ENCODE results near the gene LIMA1.
A peak's percentile ranks its signal among the peaks of the same experiment; 100 is the strongest.
"Not testable (repeated sequence)": the region's sequence is repeated elsewhere in the genome, so short reads cannot be mapped to it uniquely, and the experiment has no call there.

The LIMA1 gene

DNA sequence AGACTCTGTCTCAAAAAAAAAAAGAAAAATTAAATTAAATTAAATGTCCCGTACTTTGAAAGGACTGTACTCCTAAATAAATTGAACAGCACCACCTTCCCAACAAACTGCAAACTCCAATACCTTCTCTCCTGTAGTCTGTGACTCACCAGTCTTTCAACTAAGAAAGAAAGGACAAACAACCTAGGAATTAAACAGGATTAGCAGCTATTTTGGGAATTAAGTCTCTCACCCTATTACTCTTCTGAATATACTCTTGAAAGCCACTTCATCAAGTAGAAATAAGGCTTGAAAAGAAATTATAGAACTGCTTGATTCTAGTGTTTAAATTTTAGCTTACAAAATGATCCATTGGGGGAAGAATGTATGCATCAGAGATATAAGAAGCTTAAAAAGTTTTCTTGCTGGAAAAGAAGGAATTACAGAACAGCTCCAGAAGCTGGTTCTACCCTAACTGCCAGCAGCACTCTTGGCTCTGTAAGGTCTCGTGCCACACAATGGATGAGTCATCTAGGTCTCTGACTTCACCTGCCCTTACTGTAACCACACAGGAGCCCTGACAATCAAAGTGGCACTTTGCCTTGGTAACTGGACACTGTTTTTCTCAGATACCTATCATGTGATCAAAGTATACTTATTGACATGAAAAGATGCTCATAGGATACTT lies 59.2 kb downstream of the LIMA1 start:
- DNase-seq (ENCODE audit: low read depth) = peak; percentile 77
- TF ChIP-seq, protein P1, sequence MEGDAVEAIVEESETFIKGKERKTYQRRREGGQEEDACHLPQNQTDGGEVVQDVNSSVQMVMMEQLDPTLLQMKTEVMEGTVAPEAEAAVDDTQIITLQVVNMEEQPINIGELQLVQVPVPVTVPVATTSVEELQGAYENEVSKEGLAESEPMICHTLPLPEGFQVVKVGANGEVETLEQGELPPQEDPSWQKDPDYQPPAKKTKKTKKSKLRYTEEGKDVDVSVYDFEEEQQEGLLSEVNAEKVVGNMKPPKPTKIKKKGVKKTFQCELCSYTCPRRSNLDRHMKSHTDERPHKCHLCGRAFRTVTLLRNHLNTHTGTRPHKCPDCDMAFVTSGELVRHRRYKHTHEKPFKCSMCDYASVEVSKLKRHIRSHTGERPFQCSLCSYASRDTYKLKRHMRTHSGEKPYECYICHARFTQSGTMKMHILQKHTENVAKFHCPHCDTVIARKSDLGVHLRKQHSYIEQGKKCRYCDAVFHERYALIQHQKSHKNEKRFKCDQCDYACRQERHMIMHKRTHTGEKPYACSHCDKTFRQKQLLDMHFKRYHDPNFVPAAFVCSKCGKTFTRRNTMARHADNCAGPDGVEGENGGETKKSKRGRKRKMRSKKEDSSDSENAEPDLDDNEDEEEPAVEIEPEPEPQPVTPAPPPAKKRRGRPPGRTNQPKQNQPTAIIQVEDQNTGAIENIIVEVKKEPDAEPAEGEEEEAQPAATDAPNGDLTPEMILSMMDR (IDR thresholded peaks at IDR 0.05; ENCODE audit: insufficient read depth, low read depth, low read length, missing control alignments) = no peak
- no peak overlapping the region for H3K4me3 ChIP-seq (ENCODE audit: low read depth, low read length)

DNA sequence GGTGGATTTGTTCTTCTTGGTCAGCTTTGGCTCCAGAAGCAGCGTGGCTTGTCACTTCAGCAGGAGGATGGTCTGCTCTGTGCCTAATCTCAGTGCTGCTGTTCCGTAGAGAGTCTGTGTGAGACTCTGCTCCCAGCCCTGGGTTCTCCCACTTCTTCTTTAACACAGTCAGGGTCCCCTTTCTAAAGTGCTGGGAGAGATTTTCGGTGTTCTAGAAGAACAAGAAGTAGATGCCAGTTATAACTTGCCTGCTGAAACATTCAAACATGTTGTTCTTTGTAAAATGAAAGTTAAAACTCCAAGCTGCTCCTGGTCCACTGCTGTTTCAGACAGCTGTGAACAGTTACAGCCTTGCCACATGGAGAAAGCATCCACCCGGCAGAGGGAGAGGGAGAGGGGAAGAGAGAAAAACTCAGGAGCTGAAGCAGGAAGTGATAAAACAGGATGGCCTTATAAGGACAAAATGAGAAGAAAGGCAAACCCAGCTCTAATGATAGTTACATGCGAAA lies 61.0 kb downstream of the LIMA1 start:
- DNase-seq (ENCODE audit: low read depth) = peak; percentile 59
- H3K4me3 ChIP-seq (ENCODE audit: low read depth, low read length) = peak overlapping the region; percentile 85
- TF ChIP-seq, protein P1 (IDR thresholded peaks at IDR 0.05; ENCODE audit: insufficient read depth, low read depth, low read length, missing control alignments) = no peak

DNA sequence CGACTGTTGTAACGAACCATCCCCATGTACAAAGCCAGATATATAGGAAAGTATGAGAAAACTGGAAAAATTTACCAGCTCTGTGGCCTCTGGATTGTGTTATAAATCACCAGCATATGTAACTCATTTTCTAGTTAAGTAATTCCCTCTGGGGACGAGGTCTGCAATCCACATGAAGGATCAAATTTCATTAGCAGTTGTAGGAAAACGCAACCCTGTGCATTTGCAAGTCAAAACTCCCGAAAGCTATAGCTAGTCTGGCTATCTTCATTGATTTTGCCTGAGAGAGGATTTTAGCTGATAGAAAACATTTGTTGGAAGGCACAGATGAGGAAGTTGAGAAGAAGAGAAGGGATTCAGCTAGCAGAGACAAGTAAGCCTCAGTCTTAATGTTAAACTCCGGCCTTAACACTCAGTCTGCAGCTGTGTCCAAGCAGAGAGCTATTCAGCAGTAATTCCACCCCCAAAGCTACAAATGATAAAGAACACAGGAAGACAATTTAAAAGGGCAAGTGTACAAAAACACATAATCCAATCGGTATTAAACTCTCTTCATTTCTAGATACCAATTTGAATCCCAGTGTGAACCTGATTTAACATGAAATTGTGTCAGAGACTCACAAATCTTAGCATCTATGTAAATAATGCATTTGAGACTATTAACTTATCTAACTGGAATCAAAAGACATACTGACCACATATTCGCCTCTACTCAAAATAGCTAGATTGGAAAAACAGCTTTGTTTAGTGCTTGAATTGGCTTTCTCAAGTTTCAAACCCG lies 61.9 kb downstream of the LIMA1 start:
- H3K4me3 ChIP-seq (ENCODE audit: low read depth, low read length) = peak overlapping the region; percentile 85
- peak; percentile 64 for DNase-seq (ENCODE audit: low read depth)
- TF ChIP-seq, protein P1 (IDR thresholded peaks at IDR 0.05; ENCODE audit: insufficient read depth, low read depth, low read length, missing control alignments) = no peak

DNA sequence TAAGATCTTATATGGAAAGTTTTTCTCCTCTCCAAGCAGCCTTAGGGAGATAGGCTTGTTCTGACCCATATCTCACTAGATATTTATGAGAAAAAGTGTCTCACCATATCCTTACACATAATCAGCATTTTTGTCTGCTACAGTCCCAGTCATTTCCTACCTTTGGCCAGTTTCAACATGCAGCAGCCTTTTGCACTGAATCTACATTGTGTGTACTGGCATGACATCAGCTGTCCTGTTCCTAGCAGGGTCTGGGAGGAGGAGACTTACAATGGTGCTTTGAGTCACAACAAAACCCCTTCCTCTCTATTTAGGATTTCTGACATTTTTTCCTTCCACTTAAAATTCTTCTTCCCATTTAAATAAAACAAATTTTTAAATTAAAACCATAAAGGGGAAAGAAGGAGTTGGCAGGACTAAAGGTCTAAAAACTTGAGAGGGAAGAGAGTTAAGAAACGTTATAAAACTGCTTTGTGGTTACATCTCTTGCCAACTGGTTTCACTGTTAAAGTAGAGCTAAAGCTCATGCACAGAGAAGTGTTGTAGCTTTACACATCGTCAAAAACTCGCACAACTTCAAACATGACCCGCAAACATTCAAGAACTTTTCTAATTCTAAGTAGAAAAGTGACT lies 62.8 kb downstream of the LIMA1 start:
- peak; percentile 84 for DNase-seq (ENCODE audit: low read depth)
- TF ChIP-seq, protein P1 (IDR thresholded peaks at IDR 0.05; ENCODE audit: insufficient read depth, low read depth, low read length, missing control alignments) = no peak
- H3K4me3 ChIP-seq (ENCODE audit: low read depth, low read length) = peak overlapping the region; percentile 85

DNA sequence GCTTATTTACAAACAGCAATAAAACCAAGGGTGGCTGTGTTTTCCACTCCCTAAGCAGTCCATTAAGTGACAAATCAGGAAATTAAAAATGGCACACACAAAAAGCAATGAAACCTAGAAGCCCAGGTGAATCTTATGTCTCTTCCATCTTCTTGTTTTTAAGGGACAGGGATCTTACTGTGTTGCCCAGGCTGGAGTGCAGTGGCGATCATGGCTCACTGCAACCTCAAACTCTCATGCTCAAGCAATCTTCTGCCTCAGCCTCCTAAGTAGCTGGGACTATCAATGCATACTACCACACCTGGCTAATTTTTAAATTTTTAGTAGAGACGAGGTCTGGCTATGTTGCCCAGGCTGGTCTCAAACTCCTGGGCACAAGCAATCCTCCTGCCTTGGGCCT lies 63.8 kb downstream of the LIMA1 start:
- H3K4me3 ChIP-seq (ENCODE audit: low read depth, low read length) = peak overlapping the region; percentile 85
- DNase-seq (ENCODE audit: low read depth) = no peak
- TF ChIP-seq, protein P1 (IDR thresholded peaks at IDR 0.05; ENCODE audit: insufficient read depth, low read depth, low read length, missing control alignments) = no peak

DNA sequence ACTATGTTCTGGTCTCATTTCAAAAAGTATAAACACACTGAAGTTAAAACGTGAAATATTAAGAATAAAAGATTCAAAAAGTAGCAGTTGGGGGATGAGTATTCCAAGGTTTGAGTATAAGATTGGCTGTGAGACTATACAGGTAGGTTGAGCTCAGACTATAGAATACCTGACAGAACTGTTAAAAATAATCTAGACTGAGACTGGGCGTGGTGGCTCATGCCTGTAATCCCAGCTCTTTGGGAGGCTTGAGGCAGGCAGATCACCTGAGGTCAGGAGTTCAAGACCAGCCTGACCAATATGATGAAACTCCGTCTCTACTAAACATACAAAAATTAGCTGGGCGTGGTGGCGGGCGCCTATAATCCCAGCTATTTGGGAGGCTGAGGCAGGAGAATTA lies 64.3 kb downstream of the LIMA1 start:
- not testable (repeated sequence) for DNase-seq (ENCODE audit: low read depth); H3K4me3 ChIP-seq (ENCODE audit: low read depth, low read length)

DNA sequence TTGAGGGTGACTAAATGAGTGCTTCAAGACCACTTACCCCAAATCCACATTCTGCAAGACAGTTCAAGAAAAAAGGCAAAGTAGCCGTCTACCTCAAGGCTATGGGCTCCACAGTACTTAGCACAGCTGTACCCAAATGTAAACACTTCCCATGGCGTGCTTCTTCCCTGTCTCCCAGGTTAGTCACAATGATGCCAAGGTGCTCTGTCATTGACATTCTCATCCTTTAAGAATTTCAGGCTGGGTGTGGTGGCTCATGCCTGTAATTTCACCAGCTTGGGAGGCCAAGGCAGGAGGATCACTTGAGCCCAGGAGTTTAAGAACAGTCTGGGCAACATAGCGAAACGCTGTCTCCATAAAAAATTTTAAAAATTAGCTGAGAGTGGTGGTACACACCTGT lies 64.9 kb downstream of the LIMA1 start:
- H3K4me3 ChIP-seq (ENCODE audit: low read depth, low read length) = no peak overlapping the region
- TF ChIP-seq, protein P1 (IDR thresholded peaks at IDR 0.05; ENCODE audit: insufficient read depth, low read depth, low read length, missing control alignments) = no peak
- DNase-seq (ENCODE audit: low read depth) = no peak
